Smooth muscle cell (in vitro differentiated cells): Measurements from ENCODE around the gene OR51E1. TPM values are rescaled to one million over a fixed set of nuclear protein-coding genes. Genes with fewer than 3 reads are reported as not detected.
A peak's percentile ranks its signal among the peaks of the same experiment; 100 is the strongest.

Experiments
- DNase-seq: peaks from one replicate; lab custom pipeline; 2025; ENCODE audit not compliant: unreplicated experiment; lab: John Stamatoyannopoulos, UW
- H2AFZ ChIP-seq: fragments of 200-600 bp; sonication (generic); 2 replicates; pipeline ENCODE4 v1.6.0; 2016; ENCODE audit warnings: antibody characterized with exemption, low read depth, mild to moderate bottlenecking
- H3F3A ChIP-seq: fragments of 200-600 bp; sonication (generic); 2 replicates; pipeline ENCODE4 v1.6.0; 2017; ENCODE audit warnings: antibody characterized with exemption, low read depth
- H3K27ac ChIP-seq: fragments of 200-600 bp; sonication (generic); 2 replicates; pipeline ENCODE4 v1.5.1; 2016; ENCODE audit warnings: low read depth, mild to moderate bottlenecking
- H3K27me3 ChIP-seq: fragments of 200-600 bp; sonication (generic); 2 replicates; pipeline ENCODE4 v1.6.1; 2016; ENCODE audit warnings: low read depth, mild to moderate bottlenecking
- H3K36me3 ChIP-seq: fragments of 200-600 bp; sonication (generic); 2 replicates; pipeline ENCODE4 v1.5.1; 2016; ENCODE audit warnings: low read depth
- H3K4me1 ChIP-seq: fragments of 200-600 bp; sonication (generic); 2 replicates; pipeline ENCODE4 v1.5.1; 2016; ENCODE audit warnings: low read depth
- H3K4me2 ChIP-seq: fragments of 200-600 bp; sonication (generic); 2 replicates; pipeline ENCODE4 v1.6.0; 2016; ENCODE audit warnings: mild to moderate bottlenecking
- H3K4me3 ChIP-seq: fragments of 200-600 bp; sonication (generic); 2 replicates; pipeline ENCODE4 v1.5.1; 2016; ENCODE audit warnings: mild to moderate bottlenecking
- H3K79me2 ChIP-seq: fragments of 200-600 bp; sonication (generic); 2 replicates; pipeline ENCODE4 v1.6.0; 2016; ENCODE audit warnings: low read depth, mild to moderate bottlenecking
- H3K9ac ChIP-seq: fragments of 200-600 bp; sonication (generic); 2 replicates; pipeline ENCODE4 v1.6.0; 2016; ENCODE audit warnings: low read depth
- H3K9me3 ChIP-seq: fragments of 200-600 bp; sonication (generic); replicated peaks from 2 replicates; pipeline ENCODE4 v1.5.1; 2016; ENCODE audit warnings: low read depth
- H4K20me1 ChIP-seq: fragments of 200-600 bp; sonication (generic); 2 replicates; pipeline ENCODE4 v1.6.0; 2016; ENCODE audit warnings: low read depth
- CTCF ChIP-seq: fragments of 200-600 bp; sonication (generic); IDR thresholded peaks from 2 replicates; pipeline ENCODE4 v1.5.1; 2017; ENCODE audit warnings: borderline replicate concordance, mild to moderate bottlenecking, antibody characterized with exemption; ENCODE audit not compliant: insufficient read depth, poor library complexity, severe bottlenecking
- WGBS: methylation state at CpG from one replicate; pipeline ENCODE4 v1.1.7; 2016; ENCODE audit warnings: low lambda C conversion rate; 5-methylcytosine and 5-hydroxymethylcytosine counted together
- polyA plus RNA-seq: library from polyadenylated mRNA; unstranded; fragments of >200 nt; fragmentation: Nextera tagmentation; extraction: Ambion mirVana; gene quantifications from 2 replicates; pipeline ENCODE4 v1.2.1, GENCODE V29; 2016
- total RNA-seq: library from RNA; depleted of rRNA; stranded (reverse); fragments of >200 nt; gene quantifications from 2 replicates; pipeline ENCODE4 v1.2.3, GENCODE V29; 2014

OR51E1 gene
- total and polyA plus RNA-seq, 2 experiments from 2014 or later, result not detected

DNA sequence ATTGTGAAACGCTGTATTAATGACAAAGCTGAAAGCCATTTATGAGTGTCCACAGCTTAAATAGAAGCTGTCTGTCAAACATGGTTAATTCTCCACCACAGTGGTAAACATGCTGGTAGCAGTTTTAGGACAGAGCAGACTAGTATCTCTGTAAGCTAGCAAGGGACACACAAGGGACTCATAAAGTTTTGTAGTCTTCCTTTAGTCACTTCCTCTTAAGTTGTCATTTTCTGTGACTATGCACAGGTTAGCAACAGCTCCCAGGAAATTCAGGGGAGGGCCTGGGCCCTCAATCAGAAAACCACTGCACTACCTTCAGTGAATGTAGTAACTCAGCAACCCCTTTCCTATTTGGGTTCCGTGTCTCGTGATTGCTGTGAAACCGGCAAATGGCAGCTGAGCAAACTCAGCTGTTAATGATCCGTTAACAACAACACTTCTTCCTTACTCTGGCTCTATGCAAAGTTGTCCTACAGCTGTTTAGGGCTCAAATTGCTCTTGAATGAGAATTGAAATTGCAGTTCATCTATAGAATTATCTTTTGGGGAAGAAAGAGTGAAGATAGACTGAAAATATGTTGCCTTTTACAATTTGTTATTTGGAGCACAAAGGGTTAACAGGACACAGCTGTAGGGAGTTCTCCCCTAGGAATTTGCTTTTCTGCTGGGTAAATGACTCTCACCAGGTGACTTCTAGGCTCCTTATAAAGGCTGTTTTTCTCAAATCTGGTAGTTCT is 60.4 kb downstream of the OR51E1 start, which contains the start of gene MMP26:
Gene MMP26, plus strand, starts transcription at position 731 of the 736 bp plus-strand sequence.
- Histone ChIP-seq H2AFZ (peak within 1 kb of the TSS; percentile 52), H3K4me3 (no peak within 1 kb of the TSS), H3F3A (no peaks in the 10 kb centered on the region), H3K27me3 (no peaks in the 10 kb centered on the region), H3K9me3 (no peaks in the 10 kb centered on the region), H3K79me2 (no peaks in the 10 kb centered on the region), H3K36me3 (no peaks in the 10 kb centered on the region), H3K4me1 (peaks cover 12% of the 10 kb centered on the region), H3K4me2 (no peak within 1 kb of the TSS), H3K9ac (no peak within 1 kb of the TSS), H3K27ac (no peak within 1 kb of the TSS), H4K20me1 (no peaks in the 10 kb centered on the region)
- no peak for DNase-seq
- no peak for TF ChIP-seq CTCF
- WGBS, result 23% methylated on average over 5 of the region's 5 CpGs

DNA sequence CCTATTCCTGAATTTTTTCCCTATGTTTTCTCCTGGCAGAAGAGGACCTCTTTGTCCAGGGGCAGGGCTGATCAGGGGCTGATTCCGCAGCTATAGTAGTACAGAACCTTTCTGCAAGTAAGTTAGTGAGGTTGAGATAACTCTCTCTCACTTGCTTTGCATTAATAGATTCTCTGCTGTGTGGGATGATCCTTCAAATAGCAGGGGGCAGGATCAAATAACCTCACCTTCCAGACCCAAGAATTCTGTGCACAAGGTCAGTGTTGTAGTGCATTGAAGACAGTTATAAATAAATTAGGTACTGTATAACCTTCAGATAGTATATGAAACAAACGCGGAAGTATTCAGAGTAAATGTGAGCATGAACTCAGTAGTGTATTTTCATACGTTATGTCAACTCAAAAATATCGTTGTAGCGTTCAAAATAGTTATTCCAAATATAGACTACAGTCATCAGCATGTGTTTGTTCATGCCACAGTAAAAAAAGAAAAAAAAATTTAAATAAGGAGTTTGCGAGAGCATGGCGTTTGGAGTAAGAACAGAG is 61.1 kb downstream of the OR51E1 start:
- H3F3A ChIP-seq, result no peaks in the 10 kb centered on the region
- H3K27ac ChIP-seq, result no peak overlapping the region
- H3K79me2 ChIP-seq, result no peaks in the 10 kb centered on the region
- no peak overlapping the region for H3K9ac ChIP-seq
- no peak overlapping the region for H3K4me2 ChIP-seq
- DNase-seq, result no peak
- H2AFZ ChIP-seq, result peak overlapping the region; percentile 52
- 49% methylated on average over 8 of the region's 8 CpGs for WGBS
- H3K36me3 ChIP-seq, result no peaks in the 10 kb centered on the region
- H3K9me3 ChIP-seq, result no peaks in the 10 kb centered on the region
- TF ChIP-seq CTCF, result no peak
- peaks cover 12% of the 10 kb centered on the region for H3K4me1 ChIP-seq
- no peaks in the 10 kb centered on the region for H3K27me3 ChIP-seq
- H3K4me3 ChIP-seq, result no peak overlapping the region
- no peaks in the 10 kb centered on the region for H4K20me1 ChIP-seq

Other genes starting within 250 kb of the OR51E1 start
- gene OR52K2, start 194.7 kb upstream of the OR51E1 start, total RNA-seq, result not detected in 2 replicates
- gene OR52K2, start 194.7 kb upstream of the OR51E1 start, polyA plus RNA-seq, result not detected in 2 replicates
- 1.6 TPM in 1 of 2 replicates, not detected in the other for gene OR52K1, start 161.3 kb upstream of the OR51E1 start, total RNA-seq
- not detected in 2 replicates for gene OR52K1, start 161.3 kb upstream of the OR51E1 start, polyA plus RNA-seq
- gene OR52M1, start 98.8 kb upstream of the OR51E1 start, total RNA-seq, result not detected in 2 replicates
- not detected in 2 replicates for gene OR52M1, start 98.8 kb upstream of the OR51E1 start, polyA plus RNA-seq
- not detected in 2 replicates for gene OR52I2, start 62.2 kb upstream of the OR51E1 start, total RNA-seq
- gene OR52I2, start 62.2 kb upstream of the OR51E1 start, polyA plus RNA-seq, result 0.02 TPM in 1 of 2 replicates, not detected in the other
- not detected in 2 replicates for gene OR52I1, start 49.9 kb upstream of the OR51E1 start, total RNA-seq
- gene OR52I1, start 49.9 kb upstream of the OR51E1 start, polyA plus RNA-seq, result not detected in 2 replicates
- gene TRIM68, start 35.8 kb upstream of the OR51E1 start, total RNA-seq, result 10.7 and 18.9 TPM in 2 replicates
- gene TRIM68, start 35.8 kb upstream of the OR51E1 start, polyA plus RNA-seq, result 7.8 and 10.7 TPM in 2 replicates
- gene OR51D1, start 6.5 kb upstream of the OR51E1 start, total RNA-seq, result not detected in 2 replicates
- gene OR51D1, start 6.5 kb upstream of the OR51E1 start, polyA plus RNA-seq, result not detected in 2 replicates
- gene OR51E2, start 53.9 kb downstream of the OR51E1 start, total RNA-seq, result not detected in 2 replicates
- not detected in 2 replicates for gene OR51E2, start 53.9 kb downstream of the OR51E1 start, polyA plus RNA-seq
- gene MMP26, start 60.8 kb downstream of the OR51E1 start, total RNA-seq, result not detected in 2 replicates
- gene MMP26, start 60.8 kb downstream of the OR51E1 start, polyA plus RNA-seq, result not detected in 2 replicates
- gene OR51F1, start 126.0 kb downstream of the OR51E1 start, total RNA-seq, result not detected in 2 replicates
- not detected in 2 replicates for gene OR51F1, start 126.0 kb downstream of the OR51E1 start, polyA plus RNA-seq
- not detected in 2 replicates for gene OR52R1, start 160.4 kb downstream of the OR51E1 start, total RNA-seq
- gene OR52R1, start 160.4 kb downstream of the OR51E1 start, polyA plus RNA-seq, result not detected in 2 replicates
- not detected in 2 replicates for gene OR51F2, start 177.3 kb downstream of the OR51E1 start, total RNA-seq
- not detected in 2 replicates for gene OR51F2, start 177.3 kb downstream of the OR51E1 start, polyA plus RNA-seq
- not detected in 2 replicates for gene OR51S1, start 205.2 kb downstream of the OR51E1 start, total RNA-seq
- not detected in 2 replicates for gene OR51S1, start 205.2 kb downstream of the OR51E1 start, polyA plus RNA-seq
- gene OR51T1, start 237.9 kb downstream of the OR51E1 start, total RNA-seq, result not detected in 2 replicates
- not detected in 2 replicates for gene OR51T1, start 237.9 kb downstream of the OR51E1 start, polyA plus RNA-seq